Measurements from ENCODE around the gene ZIC2.

- TF ChIP-seq ZNF565 (CRISPR knock-in tag; conservative IDR thresholded peaks at IDR 0.05; ENCODE audit: low read depth): no peak
- no peak for TF ChIP-seq ZFP30 (CRISPR knock-in tag; IDR thresholded peaks at IDR 0.05)
- no peak for TF ChIP-seq PATZ1 (CRISPR knock-in tag; IDR thresholded peaks at IDR 0.05; ENCODE audit: borderline replicate concordance)
- TF ChIP-seq ISL1 (CRISPR knock-in tag; IDR thresholded peaks at IDR 0.05): no peak
- TF ChIP-seq RARB (CRISPR knock-in tag; IDR thresholded peaks at IDR 0.05): no peak
- no peak for TF ChIP-seq CSDC2 (CRISPR knock-in tag; IDR thresholded peaks at IDR 0.05)
- TF ChIP-seq CREB5 (CRISPR knock-in tag; IDR thresholded peaks at IDR 0.05; ENCODE audit: low read depth): no peak
- TF ChIP-seq TCF4 (CRISPR knock-in tag; IDR thresholded peaks at IDR 0.05; ENCODE audit: borderline replicate concordance): no peak
- TF ChIP-seq BACH2 (CRISPR knock-in tag; IDR thresholded peaks at IDR 0.05; ENCODE audit: borderline replicate concordance): no peak
- TF ChIP-seq ARNTL (CRISPR knock-in tag; IDR thresholded peaks at IDR 0.05; ENCODE audit: borderline replicate concordance, low read depth): no peak
- TF ChIP-seq ZNF70 (CRISPR knock-in tag; IDR thresholded peaks at IDR 0.05): no peak
- no peak for TF ChIP-seq ZNF8 (CRISPR knock-in tag; IDR thresholded peaks at IDR 0.05)
These were observed 2.2 kb downstream of the ZIC2 start for GRCh38 chr13:99983499-99984401.

Measured in SK-N-SH treated with all-trans-retinoic acid at 6 μM for 48 hours (cell line).